ENCODE measurements around the gene TMEM156. TPM values are rescaled to one million over a fixed set of nuclear protein-coding genes. Genes with fewer than 3 reads are reported as not detected.
A peak's percentile ranks its signal among the peaks of the same experiment; 100 is the strongest.

TMEM156 gene
- total RNA-seq, 3 donors from 2014 or later (not counting 1 experiment from before 2014, with no cell fraction given), result 13.8 to 22.3 (median 16.8) TPM

DNA sequence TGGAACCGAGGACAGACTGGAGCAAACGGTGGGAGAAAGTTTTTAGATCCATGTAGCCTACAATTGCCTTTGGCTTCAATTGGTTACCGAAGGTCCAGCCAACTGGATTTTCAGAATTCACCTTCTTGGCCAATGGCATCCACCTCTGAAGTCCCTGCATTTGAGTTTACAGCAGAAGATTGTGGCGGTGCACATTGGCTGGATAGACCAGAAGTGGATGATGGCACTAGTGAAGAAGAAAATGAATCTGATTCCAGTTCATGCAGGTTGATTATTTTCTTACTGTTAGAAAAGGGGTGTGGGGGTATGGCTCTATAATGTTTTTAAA is 30.5 kb upstream of the TMEM156 start:
- Histone ChIP-seq H3K4me3 (ENCODE audit: low read length) (no peak overlapping the region), H3K4me1 (ENCODE audit: control insufficient read depth, insufficient read depth, low read length) (no peaks in the 10 kb centered on the region), H3K36me3 (ENCODE audit: control insufficient read depth, insufficient read depth, low read length) (no peaks in the 10 kb centered on the region), H3K9me3 (ENCODE audit: control insufficient read depth, insufficient read depth, low read length) (no peaks in the 10 kb centered on the region), H3K27me3 (ENCODE audit: control insufficient read depth, insufficient read depth, low read length) (no peaks in the 10 kb centered on the region), H3K27ac (ENCODE audit: low read length) (no peak overlapping the region)
- Mint-ChIP-seq H3K9me3 (no peaks in the 10 kb centered on the region), H3K4me3 (no peak overlapping the region), H3K27me3 (ENCODE audit: low read depth in 2 of 2) (no peaks in the 10 kb centered on the region), H3K4me1 (peaks cover 11 to 14% of the 10 kb centered on the region in 2 donors), H3K27ac (no peak overlapping the region), H3K36me3 (no peaks in the 10 kb centered on the region)
- no peak for DNase-seq
- intact Hi-C loops (cut with micrococcal nuclease), result no loop called here
- ATAC-seq, result no peak
- TF ChIP-seq, protein P1, sequence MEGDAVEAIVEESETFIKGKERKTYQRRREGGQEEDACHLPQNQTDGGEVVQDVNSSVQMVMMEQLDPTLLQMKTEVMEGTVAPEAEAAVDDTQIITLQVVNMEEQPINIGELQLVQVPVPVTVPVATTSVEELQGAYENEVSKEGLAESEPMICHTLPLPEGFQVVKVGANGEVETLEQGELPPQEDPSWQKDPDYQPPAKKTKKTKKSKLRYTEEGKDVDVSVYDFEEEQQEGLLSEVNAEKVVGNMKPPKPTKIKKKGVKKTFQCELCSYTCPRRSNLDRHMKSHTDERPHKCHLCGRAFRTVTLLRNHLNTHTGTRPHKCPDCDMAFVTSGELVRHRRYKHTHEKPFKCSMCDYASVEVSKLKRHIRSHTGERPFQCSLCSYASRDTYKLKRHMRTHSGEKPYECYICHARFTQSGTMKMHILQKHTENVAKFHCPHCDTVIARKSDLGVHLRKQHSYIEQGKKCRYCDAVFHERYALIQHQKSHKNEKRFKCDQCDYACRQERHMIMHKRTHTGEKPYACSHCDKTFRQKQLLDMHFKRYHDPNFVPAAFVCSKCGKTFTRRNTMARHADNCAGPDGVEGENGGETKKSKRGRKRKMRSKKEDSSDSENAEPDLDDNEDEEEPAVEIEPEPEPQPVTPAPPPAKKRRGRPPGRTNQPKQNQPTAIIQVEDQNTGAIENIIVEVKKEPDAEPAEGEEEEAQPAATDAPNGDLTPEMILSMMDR (IDR thresholded peaks at IDR 0.05), result no peak
- WGBS (ENCODE audit: insufficient coverage), result 98% methylated on average over 4 of the region's 4 CpGs

- no peak for DNase-seq
- Mint-ChIP-seq H3K27ac (peak within 1 kb of the TSS in 1 of 2 donors; percentile 10), H3K4me1 (peaks cover 8 to 13% of the 10 kb centered on the region in 2 donors), H3K9me3 (no peaks in the 10 kb centered on the region), H3K27me3 (ENCODE audit: low read depth in 2 of 2) (no peaks in the 10 kb centered on the region), H3K4me3 (no peak within 1 kb of the TSS), H3K36me3 (no peaks in the 10 kb centered on the region)
- 68% methylated on average over 5 of the region's 7 CpGs for WGBS (ENCODE audit: insufficient coverage)
- no peak within 1 kb of the TSS for H3K27ac ChIP-seq (ENCODE audit: low read length)
- H3K36me3 ChIP-seq (ENCODE audit: control insufficient read depth, insufficient read depth, low read length), result no peaks in the 10 kb centered on the region
- H3K4me3 ChIP-seq (ENCODE audit: low read length), result no peak within 1 kb of the TSS
- no peaks in the 10 kb centered on the region for H3K27me3 ChIP-seq (ENCODE audit: control insufficient read depth, insufficient read depth, low read length)
- no peak for ATAC-seq
- intact Hi-C loops (cut with micrococcal nuclease), result no loop called here
- TF ChIP-seq, protein P1 (IDR thresholded peaks at IDR 0.05), result no peak
- H3K4me1 ChIP-seq (ENCODE audit: control insufficient read depth, insufficient read depth, low read length), result no peaks in the 10 kb centered on the region
- no peaks in the 10 kb centered on the region for H3K9me3 ChIP-seq (ENCODE audit: control insufficient read depth, insufficient read depth, low read length)
Measured at GRCh38 chr4:39062094-39062769, 30.0 kb upstream of the TMEM156 start, which contains the start of gene KLHL5. Gene KLHL5 (plus strand): TSS chr4:39062232. CDS start chr4:39062653, 421 bp downstream.

GRCh38 chr4:39061457-39061856 is 29.2 kb upstream of the TMEM156 start:
- no peak overlapping the region for H3K4me3 ChIP-seq (ENCODE audit: low read length)
- H3K4me3 Mint-ChIP-seq, result no peak overlapping the region
- intact Hi-C loops (cut with micrococcal nuclease), result no loop called here
- peak overlapping the region in 1 of 2 donors; percentile 10 for H3K27ac Mint-ChIP-seq
- H3K4me1 ChIP-seq (ENCODE audit: control insufficient read depth, insufficient read depth, low read length), result no peaks in the 10 kb centered on the region
- H3K27me3 Mint-ChIP-seq (ENCODE audit: low read depth in 2 of 2), result no peaks in the 10 kb centered on the region
- no peaks in the 10 kb centered on the region for H3K9me3 ChIP-seq (ENCODE audit: control insufficient read depth, insufficient read depth, low read length)
- no peaks in the 10 kb centered on the region for H3K36me3 ChIP-seq (ENCODE audit: control insufficient read depth, insufficient read depth, low read length)
- DNase-seq (no peak), ATAC-seq (no peak)
- TF ChIP-seq, protein P1 (IDR thresholded peaks at IDR 0.05), result no peak
- H3K27ac ChIP-seq (ENCODE audit: low read length), result no peak overlapping the region
- H3K36me3 Mint-ChIP-seq, result no peaks in the 10 kb centered on the region
- no peaks in the 10 kb centered on the region for H3K27me3 ChIP-seq (ENCODE audit: control insufficient read depth, insufficient read depth, low read length)
- H3K9me3 Mint-ChIP-seq, result no peaks in the 10 kb centered on the region
- no CpG with 5 or more reads among the region's 1 CpG for WGBS (ENCODE audit: insufficient coverage)
- H3K4me1 Mint-ChIP-seq, result peaks cover 10 to 13% of the 10 kb centered on the region in 2 donors

GRCh38 chr4:39056023-39056422 is 23.8 kb upstream of the TMEM156 start:
- no peaks in the 10 kb centered on the region for H3K27me3 Mint-ChIP-seq (ENCODE audit: low read depth in 2 of 2)
- TF ChIP-seq, protein P1 (IDR thresholded peaks at IDR 0.05), result no peak
- Histone ChIP-seq H3K27me3 (ENCODE audit: control insufficient read depth, insufficient read depth, low read length) (no peaks in the 10 kb centered on the region), H3K27ac (ENCODE audit: low read length) (no peak overlapping the region), H3K9me3 (ENCODE audit: control insufficient read depth, insufficient read depth, low read length) (no peaks in the 10 kb centered on the region), H3K36me3 (ENCODE audit: control insufficient read depth, insufficient read depth, low read length) (no peaks in the 10 kb centered on the region), H3K4me3 (ENCODE audit: low read length) (no peak overlapping the region), H3K4me1 (ENCODE audit: control insufficient read depth, insufficient read depth, low read length) (no peaks in the 10 kb centered on the region)
- H3K4me1 Mint-ChIP-seq, result peaks cover 0 to 5% of the 10 kb centered on the region in 2 donors
- H3K36me3 Mint-ChIP-seq, result no peaks in the 10 kb centered on the region
- WGBS (ENCODE audit: insufficient coverage), result 94% methylated on average over 4 of the region's 5 CpGs
- H3K27ac Mint-ChIP-seq, result no peak overlapping the region
- H3K4me3 Mint-ChIP-seq, result no peak overlapping the region
- ATAC-seq (no peak), DNase-seq (no peak)
- no peaks in the 10 kb centered on the region for H3K9me3 Mint-ChIP-seq
- intact Hi-C loops (cut with micrococcal nuclease), result no loop called here

Measured in natural killer cell (primary cell).